Right lobe of liver (tissue), 6 donors: Measurements from ENCODE around the gene INS. TPM values are rescaled to one million over a fixed set of nuclear protein-coding genes. Genes with fewer than 3 reads are reported as not detected.

Experiments
- ATAC-seq, 4 donors: fragments of 200-7000 bp; cut with Tn5 transposase; one replicate each; pipeline ENCODE4 v1.9.1; 2020; ENCODE audit warnings: mild to moderate bottlenecking in 4 of 4, moderate library complexity in 4 of 4
- DNase-seq, 3 donors: peaks; one replicate each; pipeline ENCODE4 v3.0.0-alpha.2; 2020
- H3K27ac ChIP-seq, 3 donors: fragments of 200-600 bp; one replicate each; pipeline ENCODE4 v1.8.0; 2022
- H3K27me3 ChIP-seq, 2 donors: fragments of 200-600 bp; one replicate each; pipeline ENCODE4 v1.8.0; 2022
- H3K36me3 ChIP-seq, 4 donors: fragments of 200-600 bp; sonication (generic) in 1 of 4; one replicate each; pipeline versions ENCODE4 v1.5.1 to v1.8.0; 2017 to 2022; ENCODE audit warnings: control low read depth in 1 of 4
- H3K4me1 ChIP-seq, 4 donors: fragments of 200-600 bp; sonication (generic) in 1 of 4; one replicate each; pipeline versions ENCODE4 v1.5.1 to v1.8.0; 2017 to 2022; ENCODE audit warnings: control low read depth in 1 of 4
- H3K4me3 ChIP-seq, 3 donors: fragments of 200-600 bp; one replicate each; pipeline ENCODE4 v1.8.0; 2022
- H3K9me3 ChIP-seq, 4 donors: fragments of 200-600 bp; sonication (generic) in 1 of 4; one replicate each; pipeline versions ENCODE4 v1.5.1 to v1.8.0; 2017 to 2022; ENCODE audit warnings: control low read depth in 1 of 4
- CTCF ChIP-seq, 4 donors: fragments of 200-600 bp in 3 of 4; fragments of 450-650 bp in 1 of 4; IDR thresholded peaks; one replicate each; pipeline versions ENCODE4 v1.5.1 to v1.8.0; 2016 to 2022; ENCODE audit warnings: antibody characterized with exemption in 4 of 4, mild to moderate bottlenecking in 2 of 4
- POLR2A ChIP-seq: fragments of 450-650 bp; IDR thresholded peaks from one replicate; pipeline ENCODE4 v1.6.1; 2017; ENCODE audit warnings: antibody characterized with exemption, mild to moderate bottlenecking
- WGBS: methylation state at CpG from one replicate; pipeline ENCODE4 v1.1.6; 2018; ENCODE audit warnings: low coverage, low lambda C conversion rate; ENCODE audit not compliant: insufficient coverage; ENCODE audit errors: missing lambda C conversion rate; 5-methylcytosine and 5-hydroxymethylcytosine counted together
- intact Hi-C, 2 donors: fragments of 100-400 bp; cut with DNase I; formaldehyde crosslinking; loops; one replicate each; pipeline versions ENCODE4 v1.11.2 to v1.14.1; 2022
- total RNA-seq, 6 experiments: library from RNA; depleted of rRNA in 2 of 6; stranded (reverse); fragments of >200 nt in 2 of 6; fragmentation: NEBNext Ultra II Directional in 3 of 6; extraction: Animal tissue kit (Norgen Biotek cat#: 25700) in 3 of 6; gene quantifications; one replicate each; pipeline versions ENCODE4 v1.1.0 to v1.2.4, GENCODE V29; 2016 to 2023
- donor health status: DM: no; HTN: yes; CAD: no.
- donor health status: DM: no; HTN: no; CAD: no.
- donor health status: DM: no; HTN: no; CAD: no.
- donor health status: DM: no; HTN: yes; CAD: no.
- donor health status: DM: no; HTN: yes; CAD: no.

INS gene
- total RNA-seq, 6 experiments from 2014 or later: not detected

- intact Hi-C loops: no loop called here
- DNase-seq: no peak
- Histone ChIP-seq H3K9me3 (no peaks in the 10 kb centered on the region), H3K27me3 (no peaks in the 10 kb centered on the region), H3K27ac (no peak overlapping the region), H3K4me1 (no peaks in the 10 kb centered on the region), H3K36me3 (no peaks in the 10 kb centered on the region), H3K4me3 (no peak overlapping the region)
- TF ChIP-seq CTCF (IDR thresholded peaks at IDR 0.05): no peak
- no peak for TF ChIP-seq POLR2A
- ATAC-seq: no peak
- whole genome bisulfite sequencing: 35% methylated on average over 6 of the region's 29 CpGs
These were observed 29.1 kb upstream of the INS start for GRCh38 chr11:2189938-2190656.

- intact Hi-C loops: no loop called here
- H3K4me1 ChIP-seq: no peaks in the 10 kb centered on the region
- 82% methylated on average over 5 of the region's 19 CpGs for WGBS
- H3K9me3 ChIP-seq: no peaks in the 10 kb centered on the region
- ATAC-seq (no peak), DNase-seq (no peak)
- TF ChIP-seq CTCF (IDR thresholded peaks at IDR 0.05): no peak
- no peak overlapping the region for H3K27ac ChIP-seq
- no peaks in the 10 kb centered on the region for H3K27me3 ChIP-seq
- no peaks in the 10 kb centered on the region for H3K36me3 ChIP-seq
- no peak overlapping the region for H3K4me3 ChIP-seq
These were observed 27.7 kb upstream of the INS start for GRCh38 chr11:2188745-2189144.

- Histone ChIP-seq H3K9me3 (no peaks in the 10 kb centered on the region), H3K36me3 (no peaks in the 10 kb centered on the region), H3K4me1 (no peaks in the 10 kb centered on the region), H3K27me3 (no peaks in the 10 kb centered on the region), H3K4me3 (no peak overlapping the region), H3K27ac (no peak overlapping the region)
- intact Hi-C loops: no loop called here
- no peak for ATAC-seq
- 78% methylated on average over 4 of the region's 7 CpGs for WGBS
- DNase-seq: no peak
- no peak for TF ChIP-seq CTCF (IDR thresholded peaks at IDR 0.05)
- no peak for TF ChIP-seq POLR2A
These were observed 26.3 kb upstream of the INS start for GRCh38 chr11:2187280-2187707.

- no peak overlapping the region for H3K27ac ChIP-seq
- no peaks in the 10 kb centered on the region for H3K36me3 ChIP-seq
- no peaks in the 10 kb centered on the region for H3K4me1 ChIP-seq
- H3K27me3 ChIP-seq: no peaks in the 10 kb centered on the region
- ATAC-seq (peak; percentile 44 to 70 (median 64)), DNase-seq (no peak)
- TF ChIP-seq CTCF (IDR thresholded peaks at IDR 0.05): peak; percentile 35 to 46 (median 45)
- TF ChIP-seq POLR2A: no peak
- WGBS: 19% methylated on average over 14 of the region's 21 CpGs
- intact Hi-C loops: no loop called here
- H3K4me3 ChIP-seq: no peak overlapping the region
- no peaks in the 10 kb centered on the region for H3K9me3 ChIP-seq
These were observed 25.8 kb upstream of the INS start for GRCh38 chr11:2186669-2187279.
